PFSK-1 (cell line): ENCODE measurements around the gene LTBP3.

Experiments used
- FOXP2 ChIP-seq: optimal IDR thresholded peaks from 2 replicates; pipeline ENCODE3; 2011; ENCODE audit warnings: borderline replicate concordance, control low read depth, inconsistent platforms; ENCODE audit not compliant: insufficient read depth; ENCODE audit errors: extremely low read length, extremely low read depth
- POLR2AphosphoS5 ChIP-seq: IDR thresholded peaks from 2 replicates; pipeline ENCODE4 v1.6.1; 2012; ENCODE audit warnings: low read depth, mild to moderate bottlenecking, control low read depth, low read length, moderate library complexity
- REST ChIP-seq, 2 experiments: IDR thresholded peaks; 2 replicates each; pipeline versions ENCODE4 v1.6.1 to v1.8.0; 2011 to 2012; ENCODE audit warnings: low read depth in 2 of 2, low read length in 2 of 2, control low read depth in 1 of 2, inconsistent platforms in 1 of 2, mild to moderate bottlenecking in 1 of 2, moderate library complexity in 1 of 2; ENCODE audit not compliant: insufficient read depth in 1 of 2
- SIN3A ChIP-seq: IDR thresholded peaks from 2 replicates; pipeline ENCODE4 v1.6.1; 2012; ENCODE audit warnings: mild to moderate bottlenecking, low read length, moderate library complexity, borderline replicate concordance; ENCODE audit not compliant: insufficient read depth
- TAF1 ChIP-seq: IDR thresholded peaks from 2 replicates; pipeline ENCODE4 v1.6.1; 2012; ENCODE audit warnings: low read length, control low read depth, borderline replicate concordance; ENCODE audit not compliant: insufficient read depth

Gene LTBP3

GRCh38 chr11:65576867-65577755 is 19.0 kb upstream of the LTBP3 start:
- TF ChIP-seq TAF1 (no peak), POLR2AphosphoS5 (no peak), SIN3A (no peak), REST (IDR thresholded peaks at IDR 0.05; ENCODE audit: insufficient read depth in 1 of 2, low read depth in 2 of 2, low read length in 2 of 2) (no peak), FOXP2 (no peak)

- no peak for TF ChIP-seq TAF1
- TF ChIP-seq POLR2AphosphoS5: no peak
- no peak for TF ChIP-seq FOXP2
- no peak for TF ChIP-seq SIN3A
- no peak for TF ChIP-seq REST (IDR thresholded peaks at IDR 0.05; ENCODE audit: insufficient read depth in 1 of 2, low read depth in 2 of 2, low read length in 2 of 2)
These were observed 18.2 kb upstream of the LTBP3 start for GRCh38 chr11:65576232-65576866.

GRCh38 chr11:65575568-65576231 is 17.5 kb upstream of the LTBP3 start, which contains the start of gene EHBP1L1:
EHBP1L1 (plus strand) TSS chr11:65576053; CDS start chr11:65576303, 250 bp downstream.
- TF ChIP-seq SIN3A (no peak; the same call in 1 of the 2 replicates), FOXP2 (no peak), TAF1 (no peak)

GRCh38 chr11:65574811-65575567 is 16.8 kb upstream of the LTBP3 start:
- TF ChIP-seq FOXP2 (no peak), SIN3A (peak; percentile 8; the same call in 1 of the 2 replicates), TAF1 (peak; percentile 25; the same call in 1 of the 2 replicates), REST (IDR thresholded peaks at IDR 0.05; ENCODE audit: insufficient read depth in 1 of 2, low read depth in 2 of 2, low read length in 2 of 2) (no peak), POLR2AphosphoS5 (peak; percentile 41)
